ENCODE measurements around the gene PROM2. TPM values are rescaled to one million over a fixed set of nuclear protein-coding genes. Genes with fewer than 3 reads are reported as not detected.

The PROM2 gene
- total and polyA plus RNA-seq, 7 experiments from 2014 or later, result 0.24 to 1.2 (median 0.57) TPM; not detected in 2

DNA sequence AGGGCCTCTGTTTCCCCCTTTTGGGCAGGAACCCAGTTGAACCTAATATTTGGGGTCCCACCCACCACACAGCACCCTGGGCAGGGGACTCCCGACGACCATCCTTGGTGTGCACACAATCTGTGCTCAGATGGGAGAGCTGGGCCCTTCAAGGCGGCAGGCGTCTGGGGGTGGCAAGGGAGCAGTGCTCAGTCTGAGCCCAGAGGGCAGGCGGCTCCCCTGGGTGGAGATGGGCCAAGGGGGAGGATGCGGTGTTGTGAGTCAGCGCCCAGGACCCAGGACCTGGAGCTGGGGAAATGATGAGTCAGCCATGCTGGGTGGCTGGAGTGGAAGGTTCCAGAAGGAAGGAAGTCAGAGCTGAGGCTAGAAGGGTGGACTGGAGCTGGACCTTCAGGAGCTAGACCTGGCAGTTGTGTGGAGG, 3.8 kb downstream of the PROM2 start:
- Mint-ChIP-seq H3K27me3 (no peaks in the 10 kb centered on the region), H3K27ac (no peak overlapping the region), H3K4me1 (no peaks in the 10 kb centered on the region), H3K4me3 (no peak overlapping the region), H3K36me3 (no peaks in the 10 kb centered on the region), H3K9me3 (no peaks in the 10 kb centered on the region)
- ChIA-PET POLR2A (no interaction called here), CTCF (no interaction called here)
- Histone ChIP-seq H3K27me3 (ENCODE audit: control insufficient read depth in 2 of 2, insufficient read depth in 2 of 2, low read length in 2 of 2) (no peaks in the 10 kb centered on the region), H3K9me3 (ENCODE audit: control insufficient read depth in 2 of 3, low read length in 3 of 3) (no peaks in the 10 kb centered on the region), H3K4me1 (ENCODE audit: control insufficient read depth in 2 of 2, insufficient read depth in 2 of 2, low read length in 2 of 2) (no peaks in the 10 kb centered on the region), H3K36me3 (ENCODE audit: control insufficient read depth in 2 of 3, insufficient read depth in 3 of 3, low read length in 3 of 3) (no peaks in the 10 kb centered on the region), H3K27ac (ENCODE audit: low read depth, low read length) (no peak overlapping the region), H3K4me3 (ENCODE audit: low read length) (no peak overlapping the region)
- ATAC-seq (no peak), DNase-seq (no peak)
- intact Hi-C loops (cut with micrococcal nuclease), result no loop called here

GRCh38 chr2:95278637-95279225, 4.5 kb downstream of the PROM2 start:
- ChIA-PET CTCF (no interaction called here), POLR2A (no interaction called here)
- H3K4me1 Mint-ChIP-seq, result no peaks in the 10 kb centered on the region
- Histone ChIP-seq H3K27me3 (ENCODE audit: control insufficient read depth in 2 of 2, insufficient read depth in 2 of 2, low read length in 2 of 2) (no peaks in the 10 kb centered on the region), H3K27ac (ENCODE audit: low read depth, low read length) (no peak overlapping the region), H3K36me3 (ENCODE audit: control insufficient read depth in 2 of 3, insufficient read depth in 3 of 3, low read length in 3 of 3) (no peaks in the 10 kb centered on the region), H3K4me3 (ENCODE audit: low read length) (no peak overlapping the region), H3K4me1 (ENCODE audit: control insufficient read depth in 2 of 2, insufficient read depth in 2 of 2, low read length in 2 of 2) (no peaks in the 10 kb centered on the region), H3K9me3 (ENCODE audit: control insufficient read depth in 2 of 3, low read length in 3 of 3) (no peaks in the 10 kb centered on the region)
- peaks cover 0 to under 1% (median 0%) of the 10 kb centered on the region in 11 donors for H3K9me3 Mint-ChIP-seq
- H3K4me3 Mint-ChIP-seq, result no peak overlapping the region
- DNase-seq (no peak), ATAC-seq (no peak)
- H3K36me3 Mint-ChIP-seq, result no peaks in the 10 kb centered on the region
- H3K27ac Mint-ChIP-seq, result no peak overlapping the region
- H3K27me3 Mint-ChIP-seq, result no peaks in the 10 kb centered on the region
- intact Hi-C loops (cut with micrococcal nuclease), result no loop called here

GRCh38 chr2:95279435-95280035, 5.3 kb downstream of the PROM2 start:
- Histone ChIP-seq H3K27me3 (ENCODE audit: control insufficient read depth in 2 of 2, insufficient read depth in 2 of 2, low read length in 2 of 2) (no peaks in the 10 kb centered on the region), H3K36me3 (ENCODE audit: control insufficient read depth in 2 of 3, insufficient read depth in 3 of 3, low read length in 3 of 3) (no peaks in the 10 kb centered on the region), H3K4me3 (ENCODE audit: low read length) (no peak overlapping the region), H3K9me3 (ENCODE audit: control insufficient read depth in 2 of 3, low read length in 3 of 3) (no peaks in the 10 kb centered on the region), H3K4me1 (ENCODE audit: control insufficient read depth in 2 of 2, insufficient read depth in 2 of 2, low read length in 2 of 2) (no peaks in the 10 kb centered on the region), H3K27ac (ENCODE audit: low read depth, low read length) (no peak overlapping the region)
- Mint-ChIP-seq H3K4me3 (no peak overlapping the region), H3K4me1 (no peaks in the 10 kb centered on the region), H3K27me3 (no peaks in the 10 kb centered on the region), H3K9me3 (peaks cover 0 to 2% (median 0%) of the 10 kb centered on the region in 11 donors), H3K27ac (no peak overlapping the region), H3K36me3 (no peaks in the 10 kb centered on the region)
- ATAC-seq, result no peak
- POLR2A ChIA-PET, result no interaction called here
- DNase-seq, result no peak
- CTCF ChIA-PET, result no interaction called here
- intact Hi-C loops (cut with micrococcal nuclease), result no loop called here

DNA sequence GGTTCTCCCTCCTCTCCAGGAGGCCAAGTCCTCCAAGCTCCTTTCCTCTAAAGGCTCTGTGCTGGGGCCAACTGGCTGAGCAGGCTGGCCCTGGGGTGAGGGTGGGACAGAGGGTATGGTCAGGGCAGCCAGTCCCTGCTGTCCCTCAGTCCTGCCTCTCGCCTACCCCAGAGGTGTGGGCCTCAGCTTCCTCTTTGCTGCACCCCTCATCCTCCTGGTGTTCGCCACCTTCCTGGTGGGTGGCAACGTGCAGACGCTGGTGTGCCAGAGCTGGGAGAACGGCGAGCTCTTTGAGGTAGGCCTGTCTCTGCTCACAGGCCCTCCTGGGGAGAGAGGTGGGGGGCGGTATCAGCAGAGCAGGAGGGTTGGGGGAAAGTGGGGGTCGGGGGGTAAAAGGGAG, 6.8 kb downstream of the PROM2 start:
- intact Hi-C loops (cut with micrococcal nuclease), result no loop called here

GRCh38 chr2:95281786-95282185, 7.5 kb downstream of the PROM2 start:
- ChIA-PET POLR2A (no interaction called here), CTCF (no interaction called here)
- Histone ChIP-seq H3K4me3 (ENCODE audit: low read length) (no peak overlapping the region), H3K27ac (ENCODE audit: low read depth, low read length) (no peak overlapping the region), H3K4me1 (ENCODE audit: control insufficient read depth in 2 of 2, insufficient read depth in 2 of 2, low read length in 2 of 2) (no peaks in the 10 kb centered on the region), H3K36me3 (ENCODE audit: control insufficient read depth in 2 of 3, insufficient read depth in 3 of 3, low read length in 3 of 3) (no peaks in the 10 kb centered on the region), H3K9me3 (ENCODE audit: control insufficient read depth in 2 of 3, low read length in 3 of 3) (no peaks in the 10 kb centered on the region), H3K27me3 (ENCODE audit: control insufficient read depth in 2 of 2, insufficient read depth in 2 of 2, low read length in 2 of 2) (no peaks in the 10 kb centered on the region)
- intact Hi-C loops (cut with micrococcal nuclease), result no loop called here
- Mint-ChIP-seq H3K4me3 (no peak overlapping the region), H3K4me1 (no peaks in the 10 kb centered on the region), H3K27me3 (no peaks in the 10 kb centered on the region), H3K36me3 (no peaks in the 10 kb centered on the region), H3K27ac (no peak overlapping the region), H3K9me3 (peaks cover 0 to 2% (median 0%) of the 10 kb centered on the region in 11 donors)
- DNase-seq (no peak), ATAC-seq (no peak)

More for the DNA sequence above, 6.8 kb downstream of the PROM2 start:
- Mint-ChIP-seq H3K9me3 (peaks cover 0 to 2% (median 0%) of the 10 kb centered on the region in 11 donors), H3K4me3 (no peak overlapping the region), H3K36me3 (no peaks in the 10 kb centered on the region), H3K4me1 (no peaks in the 10 kb centered on the region), H3K27ac (no peak overlapping the region), H3K27me3 (no peaks in the 10 kb centered on the region)
- Histone ChIP-seq H3K4me1 (ENCODE audit: control insufficient read depth in 2 of 2, insufficient read depth in 2 of 2, low read length in 2 of 2) (no peaks in the 10 kb centered on the region), H3K36me3 (ENCODE audit: control insufficient read depth in 2 of 3, insufficient read depth in 3 of 3, low read length in 3 of 3) (no peaks in the 10 kb centered on the region), H3K27ac (ENCODE audit: low read depth, low read length) (no peak overlapping the region), H3K4me3 (ENCODE audit: low read length) (no peak overlapping the region), H3K27me3 (ENCODE audit: control insufficient read depth in 2 of 2, insufficient read depth in 2 of 2, low read length in 2 of 2) (no peaks in the 10 kb centered on the region), H3K9me3 (ENCODE audit: control insufficient read depth in 2 of 3, low read length in 3 of 3) (no peaks in the 10 kb centered on the region)
- ChIA-PET POLR2A (no interaction called here), CTCF (no interaction called here)
- no peak for DNase-seq
- ATAC-seq, result no peak

- Mint-ChIP-seq H3K36me3 (no peaks in the 10 kb centered on the region), H3K27me3 (no peaks in the 10 kb centered on the region)
- POLR2A ChIA-PET, result no interaction called here
Measured at GRCh38 chr2:95282458-95282857, 8.2 kb downstream of the PROM2 start.

DNA sequence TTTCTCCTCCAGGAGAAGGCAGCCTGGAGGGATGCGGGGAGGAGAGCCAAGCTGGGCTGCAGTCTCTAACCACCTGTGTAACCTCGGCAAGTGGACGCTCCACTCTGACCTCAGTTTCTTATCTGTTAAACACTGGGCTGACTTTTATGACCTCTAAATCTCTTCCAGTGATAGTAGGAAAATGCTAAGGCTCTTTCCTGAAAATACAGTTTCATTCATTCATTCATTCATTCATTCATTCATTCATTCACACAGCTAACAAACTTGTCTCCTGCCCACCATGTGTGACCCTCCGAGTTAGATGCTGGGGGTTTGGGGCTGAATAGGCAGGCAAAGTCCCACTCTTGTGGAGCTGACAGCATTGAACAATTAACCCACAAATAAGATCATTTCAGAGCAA, 9.3 kb downstream of the PROM2 start:
- no peaks in the 10 kb centered on the region for H3K36me3 Mint-ChIP-seq
- ChIA-PET POLR2A (no interaction called here), CTCF (no interaction called here)
- ATAC-seq, result no peak
- no peaks in the 10 kb centered on the region for H3K9me3 ChIP-seq (ENCODE audit: control insufficient read depth in 2 of 3, low read length in 3 of 3)
- no peak overlapping the region for H3K4me3 Mint-ChIP-seq
- H3K4me3 ChIP-seq (ENCODE audit: low read length), result no peak overlapping the region
- H3K27me3 ChIP-seq (ENCODE audit: control insufficient read depth in 2 of 2, insufficient read depth in 2 of 2, low read length in 2 of 2), result no peaks in the 10 kb centered on the region
- no peaks in the 10 kb centered on the region for H3K4me1 Mint-ChIP-seq
- no peaks in the 10 kb centered on the region for H3K36me3 ChIP-seq (ENCODE audit: control insufficient read depth in 2 of 3, insufficient read depth in 3 of 3, low read length in 3 of 3)
- no peaks in the 10 kb centered on the region for H3K27me3 Mint-ChIP-seq
- no peak overlapping the region for H3K27ac ChIP-seq (ENCODE audit: low read depth, low read length)
- no peaks in the 10 kb centered on the region for H3K4me1 ChIP-seq (ENCODE audit: control insufficient read depth in 2 of 2, insufficient read depth in 2 of 2, low read length in 2 of 2)
- no peak for DNase-seq
- intact Hi-C loops (cut with micrococcal nuclease), result no loop called here
- H3K9me3 Mint-ChIP-seq, result peaks cover 0 to 2% (median 0%) of the 10 kb centered on the region in 11 donors
- peak overlapping the region in 1 of 9 donors; percentile 30 for H3K27ac Mint-ChIP-seq

More at GRCh38 chr2:95282458-95282857, 8.2 kb downstream of the PROM2 start:
- H3K27ac ChIP-seq (ENCODE audit: low read depth, low read length), result no peak overlapping the region
- Mint-ChIP-seq H3K4me1 (no peaks in the 10 kb centered on the region), H3K9me3 (peaks cover 0 to 2% (median 0%) of the 10 kb centered on the region in 11 donors), H3K4me3 (no peak overlapping the region), H3K27ac (no peak overlapping the region)
- no peak overlapping the region for H3K4me3 ChIP-seq (ENCODE audit: low read length)
- intact Hi-C loops (cut with micrococcal nuclease), result no loop called here
- no peaks in the 10 kb centered on the region for H3K27me3 ChIP-seq (ENCODE audit: control insufficient read depth in 2 of 2, insufficient read depth in 2 of 2, low read length in 2 of 2)
- H3K4me1 ChIP-seq (ENCODE audit: control insufficient read depth in 2 of 2, insufficient read depth in 2 of 2, low read length in 2 of 2), result no peaks in the 10 kb centered on the region
- ATAC-seq (no peak), DNase-seq (no peak)
- no peaks in the 10 kb centered on the region for H3K36me3 ChIP-seq (ENCODE audit: control insufficient read depth in 2 of 3, insufficient read depth in 3 of 3, low read length in 3 of 3)
- H3K9me3 ChIP-seq (ENCODE audit: control insufficient read depth in 2 of 3, low read length in 3 of 3), result no peaks in the 10 kb centered on the region
- CTCF ChIA-PET, result no interaction called here

All from naive thymus-derived CD4-positive, alpha-beta T cell (primary cell).